HG03025 (cell line): ENCODE results near the gene MACROD2.

Experiments
- ATAC-seq: cut with Tn5 transposase; IDR thresholded peaks from one replicate; pipeline ENCODE4 v1.9.1; 2021; ENCODE audit warnings: mild to moderate bottlenecking, moderate library complexity; ENCODE audit not compliant: unreplicated experiment, low FRiP score

The MACROD2 gene

DNA sequence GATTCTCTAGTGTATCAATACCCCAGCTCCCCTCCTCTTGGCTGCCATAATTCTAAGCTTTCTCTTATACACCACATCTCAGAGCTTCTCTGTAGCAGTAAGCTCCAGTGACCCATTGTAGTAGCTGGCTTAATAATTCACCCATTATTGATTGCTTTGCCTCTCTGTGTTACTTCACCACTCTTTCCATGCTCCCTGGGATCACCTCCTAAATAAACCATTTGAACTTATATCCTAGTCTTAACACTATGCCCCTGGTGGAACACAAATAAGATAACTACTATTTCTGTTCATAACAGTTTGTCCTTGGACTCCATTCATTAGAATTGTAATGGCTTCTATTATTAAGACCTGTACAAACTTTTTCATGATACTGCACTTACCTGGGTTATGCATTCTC lies 1819.0 kb downstream of the MACROD2 start:
- no peak for ATAC-seq

DNA sequence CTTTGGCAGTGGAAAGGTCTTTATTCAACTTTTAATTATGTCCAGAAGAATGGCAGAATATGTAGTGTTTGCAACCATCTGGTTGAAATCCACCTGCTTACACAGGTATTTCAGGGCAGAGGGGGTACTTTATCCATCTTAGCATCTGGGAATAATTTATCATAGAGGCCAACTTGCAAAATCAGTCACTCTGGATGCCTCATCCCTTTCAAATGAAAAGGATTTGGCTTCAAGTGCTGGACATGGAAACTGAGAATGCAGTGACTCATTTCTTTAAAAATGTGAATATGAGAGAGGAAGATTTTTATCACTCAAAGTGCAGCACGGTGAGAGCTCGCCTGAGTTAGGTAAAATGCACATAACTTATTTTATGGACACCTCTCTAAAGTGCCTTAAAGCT lies 1819.6 kb downstream of the MACROD2 start:
- ATAC-seq, result no peak

DNA sequence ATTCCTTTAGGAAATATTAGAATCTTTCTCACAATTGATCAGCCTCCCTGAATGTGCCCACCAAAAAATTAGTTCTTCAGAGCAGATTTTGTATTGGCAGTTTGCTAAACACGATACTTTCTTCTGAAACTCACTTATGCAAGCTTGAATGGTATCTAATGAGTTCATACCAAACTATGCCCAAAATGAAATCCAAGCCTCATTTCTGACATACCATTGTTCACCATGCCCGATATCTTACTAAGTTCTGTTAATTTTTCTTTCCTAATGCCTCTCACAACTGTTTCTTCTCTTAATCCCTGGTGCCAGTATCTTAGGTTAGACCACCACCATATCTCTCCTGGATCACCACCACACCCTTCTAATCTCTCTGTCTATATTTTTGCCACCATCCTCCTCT lies 1822.0 kb downstream of the MACROD2 start:
- ATAC-seq, result no peak

- no peak for ATAC-seq
Observed at GRCh38 chr20:15818651-15819071, 1823.3 kb downstream of the MACROD2 start.

DNA sequence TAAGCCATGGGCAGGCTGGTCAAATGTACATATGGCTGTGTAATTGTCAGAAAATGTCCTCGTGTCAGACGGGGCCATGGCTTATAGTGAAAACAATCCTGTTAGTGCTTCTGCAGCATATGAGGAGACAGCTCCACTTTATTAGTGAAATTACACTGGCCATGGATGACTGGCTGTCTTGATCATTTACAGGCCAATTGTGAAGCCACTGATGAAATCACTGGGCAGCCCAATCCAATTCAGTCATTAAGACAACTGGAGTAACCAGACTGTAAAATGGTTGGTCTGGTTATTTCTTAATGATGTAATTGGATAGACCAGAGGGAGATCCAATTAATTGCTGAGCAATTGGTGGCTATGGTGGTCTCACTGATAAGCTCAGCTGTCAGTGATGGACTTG lies 1828.4 kb downstream of the MACROD2 start:
- ATAC-seq, result no peak

DNA sequence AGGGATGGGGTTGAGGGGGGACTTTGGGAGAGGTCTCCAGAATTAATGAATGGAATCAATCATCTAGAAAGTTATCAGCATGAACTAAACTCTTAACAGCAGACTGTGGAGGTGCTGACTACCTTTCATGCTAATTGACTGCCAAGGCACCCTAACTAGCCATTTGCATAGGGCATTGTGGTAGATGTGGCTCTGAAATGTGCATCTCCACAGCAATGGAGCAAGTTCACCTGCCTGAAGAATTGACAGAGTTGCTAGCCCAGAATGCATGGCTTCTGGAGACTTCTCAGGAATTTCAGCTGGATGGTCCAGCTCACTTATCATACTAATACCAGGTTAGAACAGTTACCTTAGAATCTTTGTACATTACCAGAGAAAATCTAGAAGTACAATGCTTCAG lies 1832.3 kb downstream of the MACROD2 start:
- no peak for ATAC-seq

DNA sequence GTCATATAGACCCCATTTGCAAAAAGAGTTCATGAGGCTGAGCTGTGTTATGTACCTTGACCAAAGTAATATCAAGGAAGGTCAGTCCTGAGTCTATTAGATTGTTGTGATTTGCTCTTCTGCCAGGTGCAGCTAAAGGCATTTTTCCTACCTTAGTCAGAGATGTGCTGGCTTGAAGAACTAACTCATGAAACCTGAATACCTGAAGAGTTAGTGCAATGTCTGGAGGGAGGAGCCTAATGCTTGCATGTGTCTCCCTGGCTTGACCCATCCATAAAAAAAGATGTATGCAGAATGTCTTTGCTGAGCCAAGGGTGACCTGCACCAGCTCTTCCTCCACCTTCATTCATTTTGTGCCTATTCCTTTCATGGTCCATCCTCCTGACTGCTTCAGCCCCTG lies 1835.9 kb downstream of the MACROD2 start:
- no peak for ATAC-seq

- no peak for ATAC-seq
Observed at GRCh38 chr20:15832512-15832911, 1837.2 kb downstream of the MACROD2 start.

DNA sequence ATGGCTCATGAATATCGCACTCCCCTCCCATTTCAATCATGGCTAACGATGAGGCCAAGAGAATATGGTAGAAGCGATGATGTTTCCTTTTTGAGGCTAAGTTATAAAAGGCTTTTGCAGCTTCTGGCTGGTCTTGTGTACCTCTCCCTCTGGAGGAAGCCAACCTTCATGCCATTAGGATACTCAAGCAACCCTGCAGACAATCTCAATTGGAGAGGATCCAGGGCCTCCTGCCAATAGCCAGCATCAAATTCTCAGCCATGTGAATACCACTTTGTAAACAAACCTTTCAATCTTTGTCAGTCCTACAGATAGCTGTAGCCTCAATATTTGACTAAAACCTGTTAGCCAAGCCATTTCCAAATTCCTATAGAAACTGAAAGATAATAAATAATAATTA lies 1839.5 kb downstream of the MACROD2 start:
- no peak for ATAC-seq

GRCh38 chr20:15835811-15836210 lies 1840.5 kb downstream of the MACROD2 start:
- ATAC-seq, result no peak

GRCh38 chr20:15836634-15837033 lies 1841.3 kb downstream of the MACROD2 start:
- no peak for ATAC-seq

DNA sequence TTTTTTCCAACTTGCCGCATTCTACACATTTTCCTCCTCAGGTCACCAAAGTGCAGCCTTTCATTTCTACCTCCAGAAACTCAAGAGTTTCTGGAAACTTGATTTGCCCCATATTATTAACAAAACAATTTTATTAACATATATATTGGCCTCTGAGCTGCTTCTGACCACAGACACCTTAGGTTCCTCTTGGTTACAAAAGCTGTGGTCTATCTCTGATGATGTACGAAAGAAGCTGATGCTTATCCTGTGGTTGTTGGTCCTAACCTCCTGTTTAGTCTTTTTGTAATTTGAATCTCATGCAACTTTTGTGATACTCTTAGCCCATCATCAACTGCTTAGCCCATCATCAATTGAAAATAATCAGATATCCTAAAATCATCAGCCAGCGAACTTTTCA lies 1842.2 kb downstream of the MACROD2 start:
- no peak for ATAC-seq

- no peak for ATAC-seq
Observed at GRCh38 chr20:15838466-15838865, 1843.2 kb downstream of the MACROD2 start.

DNA sequence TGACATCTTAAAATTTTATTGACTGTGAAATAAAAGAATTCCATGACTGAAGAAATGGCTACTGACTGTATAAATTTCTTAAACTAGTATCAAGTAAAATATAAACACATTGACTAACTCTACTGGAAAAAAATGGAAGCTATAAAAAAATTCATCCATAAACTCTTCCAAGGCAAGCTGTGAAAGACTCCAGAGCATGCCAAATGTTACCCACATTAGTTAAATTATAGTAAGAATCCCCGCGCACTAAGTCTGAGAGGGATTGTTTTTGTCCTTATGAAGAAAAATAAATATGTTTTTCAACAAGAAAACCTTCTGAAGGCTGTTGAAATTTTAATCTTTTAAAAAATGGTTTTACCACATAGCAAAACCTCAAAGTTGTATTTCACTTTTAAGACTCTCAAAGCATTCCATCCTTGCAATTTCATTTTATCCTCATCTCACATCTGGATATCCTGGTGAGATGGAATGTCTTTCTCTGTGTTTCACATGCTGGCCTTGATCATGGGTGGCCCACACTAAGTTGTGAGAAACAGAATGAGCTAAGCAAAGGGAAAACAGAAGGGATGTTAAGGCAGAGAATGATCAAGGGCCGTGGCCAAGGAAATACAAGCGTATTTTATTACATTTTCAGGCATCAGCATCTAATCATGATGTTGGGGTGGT lies 1845.5 kb downstream of the MACROD2 start:
- no peak for ATAC-seq

GRCh38 chr20:15842872-15843271 lies 1847.6 kb downstream of the MACROD2 start:
- no peak for ATAC-seq

- no peak for ATAC-seq
Observed at GRCh38 chr20:15843777-15844176, 1848.5 kb downstream of the MACROD2 start.

DNA sequence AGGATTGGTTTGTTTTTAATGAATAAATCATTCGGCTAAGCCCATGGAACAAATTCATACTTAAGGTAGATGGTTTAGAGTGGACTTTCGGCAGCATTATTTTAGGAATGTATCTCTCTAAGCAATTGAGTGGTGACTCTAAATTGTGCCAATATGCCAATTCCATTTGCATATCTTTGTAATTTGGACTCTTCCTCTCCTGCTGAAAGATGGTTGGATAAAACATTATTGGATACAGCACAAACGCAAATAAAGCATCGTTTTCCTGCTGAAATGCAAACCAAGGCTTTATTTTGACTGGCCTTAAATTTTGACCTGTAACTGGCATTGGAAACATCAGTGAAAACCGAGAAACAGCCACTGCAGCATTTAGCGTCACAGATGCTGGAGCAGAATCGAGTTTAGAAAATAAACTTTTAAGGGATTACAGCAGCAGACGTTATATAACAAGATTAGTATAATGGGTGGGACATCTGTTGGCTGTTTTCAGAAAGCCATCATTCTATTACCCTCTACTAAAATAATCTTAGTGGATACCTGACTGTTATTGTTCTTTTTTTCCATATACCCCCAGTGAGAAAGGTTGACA lies 1852.0 kb downstream of the MACROD2 start:
- ATAC-seq, result no peak

- ATAC-seq, result no peak
Observed at GRCh38 chr20:15848126-15848525, 1852.8 kb downstream of the MACROD2 start.

GRCh38 chr20:15848995-15849610 lies 1853.8 kb downstream of the MACROD2 start:
- ATAC-seq, result no peak

GRCh38 chr20:15851576-15852215 lies 1856.4 kb downstream of the MACROD2 start:
- ATAC-seq, result no peak

DNA sequence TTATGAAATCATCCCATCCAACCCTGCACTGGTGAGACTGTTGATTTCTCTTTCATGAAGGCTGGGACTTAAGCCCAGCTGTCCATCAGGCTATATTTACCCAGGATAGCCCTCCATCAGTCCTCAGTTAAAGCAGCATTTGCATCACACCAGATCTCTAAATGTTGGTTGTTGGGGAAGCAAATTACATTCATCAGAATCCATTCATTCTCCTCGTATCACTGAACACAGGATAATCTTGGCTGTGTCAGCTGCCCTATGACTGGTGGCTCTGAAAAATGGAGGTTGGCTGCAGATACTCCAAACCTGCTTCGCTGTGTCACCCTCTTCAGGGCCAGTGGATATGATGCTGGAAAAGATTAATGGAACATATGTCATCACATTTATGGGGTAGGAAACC lies 1859.6 kb downstream of the MACROD2 start:
- ATAC-seq, result no peak
